ENCODE measurements around the gene BMPR1A. TPM values are rescaled to one million over a fixed set of nuclear protein-coding genes. Genes with fewer than 3 reads are reported as not detected.
A peak's percentile ranks its signal among the peaks of the same experiment; 100 is the strongest.
"Not testable (repeated sequence)": the region's sequence is repeated elsewhere in the genome, so short reads cannot be mapped to it uniquely, and the experiment has no call there.

The BMPR1A gene
- total and polyA plus RNA-seq, 7 experiments from 2014 or later: 2.1 to 11.3 (median 5.6) TPM

DNA sequence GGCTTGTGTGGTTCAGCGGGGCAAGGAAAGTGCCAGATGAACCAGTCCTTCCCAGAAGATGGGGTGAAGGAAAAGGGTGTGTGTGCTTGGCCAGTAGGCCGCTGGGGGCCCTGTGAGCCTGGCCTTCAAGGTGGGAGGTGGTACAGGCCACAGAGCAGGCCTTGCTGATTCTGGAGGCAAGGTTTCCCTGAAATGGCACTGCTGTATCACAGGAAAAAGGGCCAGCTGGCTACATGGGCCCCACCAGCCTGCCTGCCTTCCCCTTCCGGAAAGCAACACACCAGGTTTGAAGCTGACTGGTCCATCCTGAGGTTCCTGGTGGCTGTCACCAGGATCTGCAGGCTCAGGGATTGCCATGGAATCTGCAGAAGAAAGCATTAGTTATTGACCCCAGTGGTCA is 188.5 kb downstream of the BMPR1A start:
- peaks cover 12 to 33% (median 13%) of the 10 kb centered on the region in 7 donors for H3K4me1 Mint-ChIP-seq
- H3K36me3 Mint-ChIP-seq: peaks cover 0 to 6% (median 4%) of the 10 kb centered on the region in 5 donors
- Histone ChIP-seq H3K4me1 (ENCODE audit: control insufficient read depth in 2 of 2, insufficient read depth in 2 of 2, low read length in 2 of 2) (peaks cover 0 to 6% of the 10 kb centered on the region in 2 donors), H3K27ac (ENCODE audit: low read depth, low read length) (no peak overlapping the region), H3K9me3 (ENCODE audit: control insufficient read depth in 2 of 3, low read length in 3 of 3) (no peaks in the 10 kb centered on the region), H3K36me3 (ENCODE audit: control insufficient read depth in 2 of 3, insufficient read depth in 3 of 3, low read length in 3 of 3) (no peaks in the 10 kb centered on the region), H3K4me3 (ENCODE audit: low read length) (no peak overlapping the region), H3K27me3 (ENCODE audit: control insufficient read depth in 2 of 2, insufficient read depth in 2 of 2, low read length in 2 of 2) (no peaks in the 10 kb centered on the region)
- no peak overlapping the region for H3K4me3 Mint-ChIP-seq
- ATAC-seq (no peak), DNase-seq (no peak)
- CTCF ChIA-PET: interaction anchor here (1.6 kb wide), 1 partner anchor 12 kb away, joined by 3 read pairs; the partner anchor contains the start of gene MMRN2
- peak overlapping the region in 1 of 9 donors; percentile 88 for H3K27ac Mint-ChIP-seq
- intact Hi-C loops (cut with micrococcal nuclease): loop anchor here in 1 of 2 donors (10.0 kb wide), 1 partner anchor 260 kb away; no protein-coding TSS in a partner anchor
- H3K9me3 Mint-ChIP-seq: peaks cover 0 to 6% (median 0%) of the 10 kb centered on the region in 11 donors
- peaks cover 0 to 6% (median 0%) of the 10 kb centered on the region in 5 donors for H3K27me3 Mint-ChIP-seq
- POLR2A ChIA-PET: interaction anchor here (1.3 kb wide), 1 partner anchor 21 kb away, joined by 5 read pairs; no protein-coding TSS in a partner anchor

DNA sequence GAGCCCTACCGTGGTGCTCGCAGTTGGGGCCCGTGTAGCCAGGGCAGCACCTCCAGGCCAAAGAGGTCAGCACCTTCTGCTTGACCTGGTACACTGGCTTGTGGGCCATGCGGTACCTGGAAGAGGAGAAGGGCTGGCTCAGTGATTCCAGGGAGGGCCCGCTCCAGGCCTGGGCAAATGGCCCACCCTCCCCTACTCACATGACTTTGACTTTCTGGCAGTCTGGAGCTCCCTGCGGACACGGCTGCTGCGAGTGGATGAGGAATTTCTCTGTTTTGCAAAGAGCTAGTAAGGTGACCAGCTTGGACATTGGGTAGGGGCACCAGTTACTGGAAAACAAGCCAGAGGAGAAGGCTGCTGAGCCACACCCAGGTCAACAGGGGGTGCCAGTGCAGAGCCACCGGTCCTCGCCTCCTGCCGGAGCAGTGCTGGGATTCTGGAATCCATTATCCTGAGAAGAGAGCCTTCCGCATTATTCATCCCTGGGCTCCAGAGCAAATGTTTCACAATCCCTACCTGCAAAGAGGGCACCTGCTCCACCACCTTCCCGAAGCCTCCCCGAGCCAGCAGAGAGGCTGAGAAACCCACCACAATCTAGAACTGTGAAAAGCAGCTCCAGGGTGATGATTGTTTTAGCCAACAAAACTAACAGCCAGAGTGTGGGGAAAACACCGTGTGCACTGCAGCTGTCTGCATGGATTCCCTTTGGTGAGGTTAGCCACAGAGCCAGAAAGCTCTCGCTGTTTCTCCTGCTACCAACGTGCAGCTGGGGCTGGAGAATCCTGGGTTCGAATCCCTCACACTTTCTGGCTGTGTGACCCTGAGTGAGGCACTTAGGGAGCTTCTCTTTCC is 189.2 kb downstream of the BMPR1A start:
- H3K9me3 ChIP-seq (ENCODE audit: control insufficient read depth in 2 of 3, low read length in 3 of 3): no peaks in the 10 kb centered on the region
- Mint-ChIP-seq H3K9me3 (peaks cover 0 to 11% (median 3%) of the 10 kb centered on the region in 11 donors), H3K4me3 (peak overlapping the region in 2 of 10 donors; percentile 20 to 31), H3K36me3 (peaks cover 3 to 8% (median 5%) of the 10 kb centered on the region in 5 donors), H3K4me1 (peaks cover 16 to 38% (median 20%) of the 10 kb centered on the region in 7 donors), H3K27ac (no peak overlapping the region), H3K27me3 (peaks cover 0 to 6% (median 0%) of the 10 kb centered on the region in 5 donors)
- no peaks in the 10 kb centered on the region for H3K36me3 ChIP-seq (ENCODE audit: control insufficient read depth in 2 of 3, insufficient read depth in 3 of 3, low read length in 3 of 3)
- peaks cover 0 to 9% of the 10 kb centered on the region in 2 donors for H3K4me1 ChIP-seq (ENCODE audit: control insufficient read depth in 2 of 2, insufficient read depth in 2 of 2, low read length in 2 of 2)
- no peak overlapping the region for H3K4me3 ChIP-seq (ENCODE audit: low read length)
- no peaks in the 10 kb centered on the region for H3K27me3 ChIP-seq (ENCODE audit: control insufficient read depth in 2 of 2, insufficient read depth in 2 of 2, low read length in 2 of 2)
- ChIA-PET POLR2A (interaction anchor here (0.7 to 1.4 kb wide), 4 partner anchors 11 to 25 kb away, joined by 3 to 5 read pairs (median 4); partner anchors contain the start of gene MMRN2), CTCF (interaction anchor here (1.0 to 1.7 kb wide), 4 partner anchors 8 to 21 kb away, joined by 3 to 6 read pairs (median 3); partner anchors contain the start of gene MMRN2)
- H3K27ac ChIP-seq (ENCODE audit: low read depth, low read length): no peak overlapping the region
- intact Hi-C loops (cut with micrococcal nuclease): loop anchor here in 1 of 2 donors (10.0 kb wide), 1 partner anchor 259 kb away; no protein-coding TSS in a partner anchor
- DNase-seq (peak in 1 of 9 donors; percentile 10), ATAC-seq (no peak)

DNA sequence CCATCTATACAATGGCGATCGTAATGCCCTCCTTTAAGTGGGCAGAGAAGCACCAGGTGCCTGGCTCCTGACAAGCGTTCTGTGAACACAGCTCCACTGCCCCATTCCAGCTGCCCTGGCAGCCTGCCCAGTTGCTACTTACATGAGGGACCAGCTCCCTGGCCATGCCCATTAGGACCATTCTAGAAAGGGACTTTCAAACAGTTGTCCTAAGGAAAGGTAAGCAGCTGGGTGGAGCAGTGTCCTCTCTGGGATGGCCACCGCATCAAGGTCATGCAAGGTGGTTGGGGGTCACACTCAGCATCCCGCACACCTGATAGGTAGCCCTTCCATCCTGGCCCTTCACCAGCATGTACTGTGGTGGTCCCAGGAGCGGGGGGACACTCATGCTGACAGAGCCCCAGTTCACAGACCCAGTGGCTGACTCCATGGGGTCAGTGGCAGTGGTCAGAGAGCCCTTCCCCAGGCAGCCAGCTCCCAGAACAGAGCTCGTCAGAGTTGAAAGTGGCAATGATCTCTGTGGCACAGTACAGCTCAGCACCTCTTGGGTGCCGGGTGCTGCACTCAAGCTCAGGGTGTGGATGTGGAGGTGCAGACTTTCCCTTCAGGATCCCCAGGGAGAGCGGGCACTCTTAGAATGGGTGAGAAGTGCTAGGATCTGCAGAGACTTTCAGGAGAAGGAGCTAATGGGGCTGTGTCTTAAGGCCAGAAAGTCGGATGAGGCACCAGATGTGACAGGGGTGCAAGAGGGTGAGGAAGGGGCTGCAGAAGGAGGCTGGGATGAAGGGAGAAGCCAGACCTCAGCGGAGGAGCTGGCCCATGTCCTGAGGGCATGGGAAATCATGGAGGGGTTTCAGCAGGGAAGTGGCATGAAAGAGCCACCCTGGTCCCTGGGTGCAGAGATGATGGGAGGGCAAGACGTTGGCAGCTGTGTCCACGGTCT is 190.1 kb downstream of the BMPR1A start:
- peaks cover 3 to 18% of the 10 kb centered on the region in 2 donors for H3K4me1 ChIP-seq (ENCODE audit: control insufficient read depth in 2 of 2, insufficient read depth in 2 of 2, low read length in 2 of 2)
- no peaks in the 10 kb centered on the region for H3K27me3 ChIP-seq (ENCODE audit: control insufficient read depth in 2 of 2, insufficient read depth in 2 of 2, low read length in 2 of 2)
- POLR2A ChIA-PET: interaction anchor here (0.7 to 1.4 kb wide), 5 partner anchors 10 to 24 kb away, joined by 3 to 4 read pairs (median 4); partner anchors contain the start of genes MMRN2 and SNCG
- no peak overlapping the region for H3K27ac ChIP-seq (ENCODE audit: low read depth, low read length)
- CTCF ChIA-PET: interaction anchor here (1.0 to 1.7 kb wide), 4 partner anchors 9 to 20 kb away, joined by 3 to 6 read pairs (median 3); partner anchors contain the start of gene MMRN2
- no peaks in the 10 kb centered on the region for H3K9me3 ChIP-seq (ENCODE audit: control insufficient read depth in 2 of 3, low read length in 3 of 3)
- ATAC-seq: no peak
- intact Hi-C loops (cut with micrococcal nuclease): loop anchor here in 1 of 2 donors (10.0 kb wide), 1 partner anchor 258 kb away; no protein-coding TSS in a partner anchor
- H3K4me3 Mint-ChIP-seq: peak overlapping the region in 1 of 10 donors; percentile 45
- peaks cover 18 to 46% (median 26%) of the 10 kb centered on the region in 7 donors for H3K4me1 Mint-ChIP-seq
- H3K27ac Mint-ChIP-seq: peak overlapping the region in 4 of 9 donors; percentile 32 to 88 (median 68)
- H3K36me3 Mint-ChIP-seq: peaks cover 3 to 9% (median 5%) of the 10 kb centered on the region in 5 donors
- H3K27me3 Mint-ChIP-seq: peaks cover 0 to 6% (median 0%) of the 10 kb centered on the region in 5 donors
- H3K9me3 Mint-ChIP-seq: peaks cover 0 to 12% (median 3%) of the 10 kb centered on the region in 11 donors
- no peaks in the 10 kb centered on the region for H3K36me3 ChIP-seq (ENCODE audit: control insufficient read depth in 2 of 3, insufficient read depth in 3 of 3, low read length in 3 of 3)
- no peak for DNase-seq
- H3K4me3 ChIP-seq (ENCODE audit: low read length): no peak overlapping the region

- H3K36me3 ChIP-seq (ENCODE audit: control insufficient read depth in 2 of 3, insufficient read depth in 3 of 3, low read length in 3 of 3); H3K27me3 ChIP-seq (ENCODE audit: control insufficient read depth in 2 of 2, insufficient read depth in 2 of 2, low read length in 2 of 2); H3K9me3 ChIP-seq (ENCODE audit: control insufficient read depth in 2 of 3, low read length in 3 of 3); H3K27ac ChIP-seq (ENCODE audit: low read depth, low read length); H3K4me3 ChIP-seq (ENCODE audit: low read length); ATAC-seq; H3K27me3 Mint-ChIP-seq; DNase-seq: not testable (repeated sequence)
- peaks cover 3 to 14% (median 10%) of the 10 kb centered on the region in 5 donors for H3K36me3 Mint-ChIP-seq
- peaks cover 3 to 18% of the 10 kb centered on the region in 2 donors for H3K4me1 ChIP-seq (ENCODE audit: control insufficient read depth in 2 of 2, insufficient read depth in 2 of 2, low read length in 2 of 2)
- H3K4me1 Mint-ChIP-seq: peaks cover 18 to 46% (median 26%) of the 10 kb centered on the region in 7 donors
- H3K27ac Mint-ChIP-seq: peak overlapping the region in 6 of 9 donors; percentile 26 to 99 (median 48)
- CTCF ChIA-PET: interaction anchor here (1.7 kb wide), 1 partner anchor 19 kb away, joined by 6 read pairs; no protein-coding TSS in a partner anchor
- H3K4me3 Mint-ChIP-seq: peak overlapping the region in 1 of 10 donors; percentile 33
- POLR2A ChIA-PET: interaction anchor here (0.7 to 1.5 kb wide), 4 partner anchors 11 to 1866 kb away, joined by 3 to 6 read pairs (median 4); partner anchors contain the start of gene SNCG
- peaks cover 4 to 23% (median 12%) of the 10 kb centered on the region in 11 donors for H3K9me3 Mint-ChIP-seq
- intact Hi-C loops (cut with micrococcal nuclease): loop anchor here in 1 of 2 donors (10.0 kb wide), 1 partner anchor 257 kb away; no protein-coding TSS in a partner anchor
These were observed 191.4 kb downstream of the BMPR1A start for GRCh38 chr10:86947806-86948205.

- Mint-ChIP-seq H3K9me3 (peaks cover 4 to 30% (median 13%) of the 10 kb centered on the region in 11 donors), H3K27me3 (peaks cover 0 to 6% (median 0%) of the 10 kb centered on the region in 5 donors), H3K4me3 (peak overlapping the region; percentile 0 to 82 (median 74)), H3K36me3 (peaks cover 3 to 14% (median 10%) of the 10 kb centered on the region in 5 donors), H3K4me1 (peaks cover 14 to 40% (median 26%) of the 10 kb centered on the region in 7 donors), H3K27ac (peak overlapping the region; percentile 88 to 99 (median 97))
- intact Hi-C loops (cut with micrococcal nuclease): loop anchor here in 1 of 2 donors (1.0 kb wide), 2 partner anchors 16 to 21 kb away; no protein-coding TSS in a partner anchor
- Histone ChIP-seq H3K27me3 (ENCODE audit: control insufficient read depth in 2 of 2, insufficient read depth in 2 of 2, low read length in 2 of 2) (no peaks in the 10 kb centered on the region), H3K27ac (ENCODE audit: low read depth, low read length) (peak overlapping the region; percentile 58), H3K4me1 (ENCODE audit: control insufficient read depth in 2 of 2, insufficient read depth in 2 of 2, low read length in 2 of 2) (peaks cover 3 to 20% of the 10 kb centered on the region in 2 donors), H3K4me3 (ENCODE audit: low read length) (peak overlapping the region; percentile 6), H3K36me3 (ENCODE audit: control insufficient read depth in 2 of 3, insufficient read depth in 3 of 3, low read length in 3 of 3) (no peaks in the 10 kb centered on the region), H3K9me3 (ENCODE audit: control insufficient read depth in 2 of 3, low read length in 3 of 3) (no peaks in the 10 kb centered on the region)
- DNase-seq: peak in 5 of 9 donors; percentile 37 to 53 (median 42)
- no peak for ATAC-seq
- ChIA-PET POLR2A (interaction anchor here (0.7 to 1.8 kb wide), 8 partner anchors 8 to 414 kb away, joined by 3 to 8 read pairs (median 5); partner anchors contain the start of gene ADIRF), CTCF (interaction anchor here (0.8 to 1.7 kb wide), 4 partner anchors 9 to 17 kb away, joined by 4 to 6 read pairs (median 6); partner anchors contain the start of gene ADIRF)
These were observed 193.9 kb downstream of the BMPR1A start for GRCh38 chr10:86950349-86950748.
